HepG2 (cell line): ENCODE data around the gene DNAI2. TPM values are rescaled to one million over a fixed set of nuclear protein-coding genes. Genes with fewer than 3 reads are reported as not detected.

Source experiments
- ATAC-seq: fragments of 200-7000 bp; cut with Tn5 transposase; 3 replicates; pipeline ENCODE4 v1.9.1; 2020; ENCODE audit warnings: mild to moderate bottlenecking, moderate library complexity
- BruUV-seq: library from RNA; stranded (reverse); fragments of 400-500 nt; replicated peaks from 2 replicates; lab custom pipeline; 2021; lab: Mats Ljungman, UMichigan
- CTCF ChIA-PET: fragments of 300-600 bp; formaldehyde crosslinking; extraction: SDS; loops from one replicate; lab custom pipeline; 2021; ENCODE audit warnings: low total read pairs, inconsistent platforms, low intra/inter-chr PET ratio; lab: Yijun Ruan, JAX
- POLR2A ChIA-PET: fragments of 350-600 bp; sonication (Branson Sonifier 250); formaldehyde crosslinking; loops from one replicate; lab custom pipeline; 2020; ENCODE audit warnings: antibody characterized with exemption, inconsistent platforms; lab: Yijun Ruan, JAX
- DNase-seq: peaks from one replicate; pipeline ENCODE4 v3.0.0-alpha.2; 2015; ENCODE audit warnings: low spot score
- FAIRE-seq: peaks from 3 replicates; lab custom pipeline; 2011; peaks lifted over from hg19 to GRCh38; lab: Jason Lieb, UNC
- H2AFZ ChIP-seq: one replicate; pipeline ENCODE4 v1.6.1; 2011; ENCODE audit warnings: low read length, inconsistent platforms
- H3K27ac ChIP-seq: fragments of 300-600 bp; 3 replicates; pipeline ENCODE4 v1.8.0; 2011; ENCODE audit warnings: mixed run types, mild to moderate bottlenecking, mixed read lengths, low read length, inconsistent platforms; ENCODE audit not compliant: insufficient read depth; ENCODE audit errors: extremely low read length
- H3K27me3 ChIP-seq, 2 experiments: fragments of 200-600 bp in 1 of 2; 2 replicates in 1 of 2; 3 replicates in 1 of 2; pipeline versions ENCODE4 v1.6.0 to v1.8.0; 2011; ENCODE audit warnings: low read length in 2 of 2, mild to moderate bottlenecking in 2 of 2, moderate library complexity in 2 of 2, inconsistent platforms in 1 of 2; ENCODE audit not compliant: insufficient read depth in 2 of 2, control insufficient read depth in 1 of 2
- H3K36me3 ChIP-seq, 2 experiments: fragments of 200-600 bp in 1 of 2; replicated peaks in 1 of 2; 2 replicates in 1 of 2; 3 replicates in 1 of 2; pipeline versions ENCODE4 v1.5.1 to v1.8.0; 2011; ENCODE audit warnings: low read length in 2 of 2, inconsistent platforms in 1 of 2; ENCODE audit not compliant: insufficient read depth in 2 of 2, control insufficient read depth in 1 of 2
- H3K4me1 ChIP-seq: 2 replicates; pipeline ENCODE4 v1.5.1; 2012; ENCODE audit warnings: low read length, inconsistent platforms; ENCODE audit not compliant: insufficient read depth
- H3K4me2 ChIP-seq: 2 replicates; pipeline ENCODE4 v1.6.0; 2011; ENCODE audit warnings: low read depth, low read length, inconsistent platforms
- H3K4me3 ChIP-seq, 3 experiments: fragments of 200-600 bp in 1 of 3; sonication (generic), shearing (Covaris generic) in 1 of 3; replicated peaks in 1 of 3; 2 replicates each; pipeline ENCODE4 v1.5.1; 2011 to 2016; ENCODE audit warnings: low read length in 3 of 3, inconsistent platforms in 2 of 3, low read depth in 2 of 3, mild to moderate bottlenecking in 2 of 3, control low read depth in 1 of 3, mixed read lengths in 1 of 3; ENCODE audit not compliant: insufficient read depth in 1 of 3
- H3K79me2 ChIP-seq: one replicate; pipeline ENCODE4 v1.6.1; 2011; ENCODE audit warnings: low read length, inconsistent platforms; ENCODE audit not compliant: insufficient read depth
- H3K9ac ChIP-seq: 2 replicates; pipeline ENCODE4 v1.6.0; 2011; ENCODE audit warnings: mild to moderate bottlenecking, low read depth, low read length, inconsistent platforms; ENCODE audit not compliant: insufficient read depth
- H3K9me3 ChIP-seq: 2 replicates; pipeline ENCODE4 v1.5.1; 2012; ENCODE audit warnings: mild to moderate bottlenecking, low read length
- H4K20me1 ChIP-seq: 2 replicates; pipeline ENCODE4 v1.6.0; 2011; ENCODE audit warnings: inconsistent platforms, mild to moderate bottlenecking, low read length, moderate library complexity; ENCODE audit not compliant: insufficient read depth
- BCL3 ChIP-seq: sonication (generic); formaldehyde crosslinking; IDR thresholded peaks from 2 replicates; pipeline ENCODE4 v1.5.1; 2020; ENCODE audit warnings: mild to moderate bottlenecking, missing genetic modification reagents, moderate library complexity
- HOXA9 ChIP-seq: sonication (generic); formaldehyde crosslinking; IDR thresholded peaks from 2 replicates; pipeline ENCODE4 v1.8.1; 2022; ENCODE audit warnings: missing genetic modification reagents, mild to moderate bottlenecking, moderate library complexity, borderline replicate concordance
- MIER2 ChIP-seq: IDR thresholded peaks from 2 replicates; pipeline ENCODE4 v1.6.1; 2016; ENCODE audit warnings: missing biosample characterization, missing genetic modification reagents
- NCOA2 ChIP-seq: sonication (generic); formaldehyde crosslinking; IDR thresholded peaks from 2 replicates; pipeline ENCODE4 v1.8.0; 2022; ENCODE audit warnings: inconsistent platforms
- PLRG1 ChIP-seq: fragments of 450-650 bp; conservative IDR thresholded peaks from 2 replicates; pipeline ENCODE4 v1.6.1; 2016
- RFXAP ChIP-seq: sonication (generic); formaldehyde crosslinking; IDR thresholded peaks from 2 replicates; pipeline ENCODE4 v1.4.0; 2020; ENCODE audit warnings: missing genetic modification reagents, borderline replicate concordance
- SMARCC2 ChIP-seq: fragments of 450-650 bp; IDR thresholded peaks from 2 replicates; pipeline ENCODE4 v1.6.1; 2017; ENCODE audit warnings: antibody characterized with exemption, mild to moderate bottlenecking
- ZNF225 ChIP-seq: sonication (generic); formaldehyde crosslinking; IDR thresholded peaks from 2 replicates; pipeline ENCODE4 v1.4.0; 2020; ENCODE audit warnings: mild to moderate bottlenecking, missing genetic modification reagents
- ZNF451 ChIP-seq: sonication (generic); formaldehyde crosslinking; IDR thresholded peaks from 2 replicates; pipeline ENCODE4 v1.5.0; 2020; ENCODE audit warnings: mild to moderate bottlenecking, missing genetic modification reagents
- ZNF768 ChIP-seq: sonication (generic); formaldehyde crosslinking; IDR thresholded peaks from 2 replicates; pipeline ENCODE4 v1.4.0; 2020; ENCODE audit warnings: missing genetic modification reagents
- WGBS: methylation state at CpG from one replicate; pipeline ENCODE4 v1.1.6; 2017; ENCODE audit warnings: low lambda C conversion rate; 5-methylcytosine and 5-hydroxymethylcytosine counted together
- in situ Hi-C: cut with HindIII; loops from 2 replicates; pipeline ENCODE4 v1.10.0; 2017; ENCODE audit warnings: low pct_unique_long_range_greater_than_20kb; ENCODE audit not compliant: extremely low pct_ligation_motif_present
- intact Hi-C: fragments of 100-400 bp; cut with micrococcal nuclease; formaldehyde crosslinking; loops from one replicate; pipeline ENCODE4 v1.10.0; 2022; ENCODE audit not compliant: unreplicated experiment
- polyA plus RNA-seq, 8 experiments: library from polyadenylated mRNA; depleted of rRNA in 3 of 8; stranded (reverse) in 7 of 8; unstranded in 1 of 8; fragments of >200 nt; fragmentation: Illumina TruSeq in 4 of 8; extraction: Trizol in 4 of 8; gene quantifications; 2 replicates each; pipeline versions ENCODE4 v1.2.1 to v1.2.3, GENCODE V29; 2011 to 2016; ENCODE audit warnings: low read depth in 4 of 8, missing spikeins in 1 of 8, mixed read lengths in 1 of 8; ENCODE audit not compliant: insufficient read depth in 1 of 8
- total RNA-seq, 5 experiments: library from RNA; depleted of rRNA; stranded (reverse); fragments of >200 nt; fragmentation: Illumina TruSeq; extraction: Trizol; gene quantifications; 2 replicates each; pipeline ENCODE4 v1.2.3, GENCODE V29; 2016; ENCODE audit warnings: low read depth in 1 of 5
- TF ChIP-seq, protein P1 (sequence below): IDR thresholded peaks from 2 replicates; pipeline ENCODE4 v1.6.1; 2016; ENCODE audit warnings: missing genetic modification reagents, missing compliant biosample characterization

Gene DNAI2
- total and polyA plus RNA-seq, 2 of the 13 experiments (the other 11 are each of a cell fraction or from before 2014, with no cell fraction given), result not detected

- Histone ChIP-seq H3K4me2 (no peak overlapping the region), H3K27ac (no peak overlapping the region), H3K9ac (no peak overlapping the region), H3K36me3 (no peaks in the 10 kb centered on the region), H3K27me3 (peaks cover 7 to 52% of the 10 kb centered on the region in 2 experiments), H4K20me1 (no peaks in the 10 kb centered on the region), H3K79me2 (no peaks in the 10 kb centered on the region), H2AFZ (no peak overlapping the region), H3K9me3 (no peaks in the 10 kb centered on the region), H3K4me1 (no peaks in the 10 kb centered on the region)
- DNase-seq (no peak), FAIRE-seq (no peak), ATAC-seq (no peak)
- intact Hi-C loops, result no loop called here
- POLR2A ChIA-PET, result no interaction called here
- CTCF ChIA-PET, result no interaction called here
- in situ Hi-C loops, result no loop called here
- 15% methylated on average over 2 of the region's 2 CpGs for WGBS
- BruUV-seq, result no TSS peak
- TF ChIP-seq, protein P1, sequence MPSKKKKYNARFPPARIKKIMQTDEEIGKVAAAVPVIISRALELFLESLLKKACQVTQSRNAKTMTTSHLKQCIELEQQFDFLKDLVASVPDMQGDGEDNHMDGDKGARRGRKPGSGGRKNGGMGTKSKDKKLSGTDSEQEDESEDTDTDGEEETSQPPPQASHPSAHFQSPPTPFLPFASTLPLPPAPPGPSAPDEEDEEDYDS (CRISPR knock-in tag), result no peak
- TF ChIP-seq BCL3 (no peak), ZNF768 (CRISPR knock-in tag) (peak; percentile 17; the same call in 1 of the 2 replicates), ZNF451 (CRISPR knock-in tag) (no peak)
- TF ChIP-seq, all 625 proteins: peak for 1
- H3K4me3 ChIP-seq, result no peak overlapping the region
These were observed 60.5 kb downstream of the DNAI2 start for GRCh38 chr17:74334393-74335039.

DNA sequence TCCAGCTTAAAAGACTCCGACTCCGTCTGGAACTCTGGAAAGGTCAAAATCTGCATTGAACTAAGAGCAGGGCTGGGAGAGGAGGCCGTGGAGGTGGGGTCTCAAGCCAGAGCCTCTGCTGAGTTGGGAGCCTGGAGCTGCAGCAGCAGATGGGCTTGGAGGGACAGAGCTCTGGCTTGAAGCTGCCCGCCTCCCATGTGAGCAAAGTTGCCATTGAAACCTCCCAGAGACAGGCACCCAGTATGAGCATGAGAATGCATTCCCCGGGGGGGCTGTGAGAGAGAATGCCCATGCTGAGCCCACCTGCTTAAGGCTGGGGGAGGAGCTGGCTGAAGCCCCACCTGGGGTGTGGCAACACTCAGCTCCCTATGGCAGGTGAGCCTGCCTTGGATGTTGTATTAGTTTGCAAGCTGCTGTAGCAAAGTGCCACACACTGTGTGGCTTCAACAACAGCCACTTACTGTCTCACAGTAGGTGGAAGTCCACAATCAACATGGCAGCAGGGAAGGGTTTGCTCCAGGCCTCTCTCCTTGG lies 61.6 kb downstream of the DNAI2 start:
- FAIRE-seq (no peak), DNase-seq (no peak), ATAC-seq (no peak)
- 45% methylated on average over 2 of the region's 5 CpGs for WGBS
- intact Hi-C loops (no loop called here), in situ Hi-C loops (no loop called here)
- Histone ChIP-seq H4K20me1 (no peaks in the 10 kb centered on the region), H3K36me3 (no peaks in the 10 kb centered on the region), H3K4me2 (no peak overlapping the region), H3K79me2 (no peaks in the 10 kb centered on the region), H3K9ac (no peak overlapping the region), H3K27ac (no peak overlapping the region), H3K4me1 (peaks cover 6% of the 10 kb centered on the region), H3K4me3 (no peak overlapping the region), H3K27me3 (peaks cover 10 to 51% of the 10 kb centered on the region in 2 experiments; a peak in 4 of 5 replicates), H3K9me3 (no peaks in the 10 kb centered on the region), H2AFZ (no peak overlapping the region)
- BruUV-seq, result no TSS peak
- ChIA-PET POLR2A (no interaction called here), CTCF (no interaction called here)
- TF ChIP-seq MIER2 (CRISPR knock-in tag) (no peak), SMARCC2 (no peak), PLRG1 (no peak), RFXAP (CRISPR knock-in tag) (no peak), ZNF225 (CRISPR knock-in tag) (no peak), NCOA2 (CRISPR knock-in tag) (no peak), HOXA9 (CRISPR knock-in tag) (no peak)
